GM12878 (cell line): Measurements from ENCODE around the gene VSTM4. TPM values are rescaled to one million over a fixed set of nuclear protein-coding genes. Genes with fewer than 3 reads are reported as not detected.

Experiments used
- ATF2 ChIP-seq: IDR thresholded peaks from 2 replicates; pipeline ENCODE4 v1.6.1; 2012; ENCODE audit warnings: low read length, inconsistent platforms
- E2F8 ChIP-seq: fragments of 450-650 bp; IDR thresholded peaks from 2 replicates; pipeline ENCODE4 v1.6.1; 2018; ENCODE audit warnings: mild to moderate bottlenecking, low read depth, moderate library complexity; ENCODE audit not compliant: partially characterized antibody
- EP300 ChIP-seq, 2 experiments: fragments of 150-350 bp in 1 of 2; IDR thresholded peaks; 2 replicates each; pipeline ENCODE4 v1.6.1; 2011 to 2012; ENCODE audit warnings: low read depth in 2 of 2, low read length in 2 of 2, borderline replicate concordance in 1 of 2, improper control_type of control experiment in 1 of 2, inconsistent platforms in 1 of 2; ENCODE audit not compliant: control insufficient read depth in 1 of 2
- GABPA ChIP-seq: IDR thresholded peaks from 2 replicates; pipeline ENCODE4 v1.6.1; 2014; ENCODE audit warnings: antibody characterized with exemption, low read depth, mild to moderate bottlenecking, inconsistent platforms
- NFIC ChIP-seq: IDR thresholded peaks from 2 replicates; pipeline ENCODE4 v1.6.1; 2012; ENCODE audit warnings: low read depth, mild to moderate bottlenecking, inconsistent platforms, low read length, moderate library complexity
- PKNOX1 ChIP-seq: fragments of 450-650 bp; IDR thresholded peaks from 2 replicates; pipeline ENCODE4 v1.6.1; 2016; ENCODE audit warnings: mild to moderate bottlenecking
- REST ChIP-seq: IDR thresholded peaks from 2 replicates; pipeline ENCODE4 v1.6.1; 2012; ENCODE audit warnings: mild to moderate bottlenecking, low read depth, low read length
- SMAD1 ChIP-seq: fragments of 450-650 bp; IDR thresholded peaks from 2 replicates; pipeline ENCODE4 v1.6.1; 2018; ENCODE audit warnings: mild to moderate bottlenecking, low read depth; ENCODE audit not compliant: partially characterized antibody
- SREBF1 ChIP-seq: IDR thresholded peaks from 2 replicates; pipeline ENCODE4 v1.6.1; 2012; ENCODE audit warnings: mild to moderate bottlenecking, low read length
- SUZ12 ChIP-seq: fragments of 200-600 bp; sonication (generic); IDR thresholded peaks from one replicate; pipeline ENCODE4 v1.6.1; 2018; ENCODE audit warnings: antibody characterized with exemption, mild to moderate bottlenecking; ENCODE audit not compliant: unreplicated experiment
- TCF3 ChIP-seq: IDR thresholded peaks from 2 replicates; pipeline ENCODE4 v1.6.1; 2012; ENCODE audit warnings: low read depth, mild to moderate bottlenecking, low read length, borderline replicate concordance; ENCODE audit not compliant: insufficient read depth
- ZBTB4 ChIP-seq: fragments of 450-650 bp; formaldehyde crosslinking; IDR thresholded peaks from 2 replicates; pipeline ENCODE4 v1.4.0; 2022; ENCODE audit warnings: mild to moderate bottlenecking, moderate library complexity
- polyA plus RNA-seq, 11 experiments: library from polyadenylated mRNA; depleted of rRNA in 4 of 11; unstranded in 6 of 11; stranded (reverse) in 5 of 11; fragments of >200 nt; fragmentation: Nextera tagmentation in 4 of 11; fragmentation: Illumina TruSeq in 1 of 11; extraction: Ambion mirVana in 4 of 11; extraction: Trizol in 1 of 11; gene quantifications; 1 replicate in 1 of 11; 2 replicates in 10 of 11; pipeline versions ENCODE4 v1.2.1 to v1.2.3, GENCODE V29; 2011 to 2016; ENCODE audit warnings: inconsistent platforms in 2 of 11, missing spikeins in 2 of 11, low read depth in 1 of 11
- total RNA-seq, 4 experiments: library from RNA; depleted of rRNA in 3 of 4; stranded (reverse); fragments of >200 nt in 3 of 4; fragmentation: Illumina TruSeq in 1 of 4; extraction: Trizol in 1 of 4; gene quantifications; 2 replicates each; pipeline versions ENCODE4 v1.2.1 to v1.2.3, GENCODE V29; 2013 to 2021

VSTM4 gene
- total and polyA plus RNA-seq, 10 of the 15 experiments (the other 5 are each of a cell fraction or from before 2014, with no cell fraction given): 0.01 to 0.14 (median 0.02) TPM; not detected in 7

GRCh38 chr10:49053053-49053997, 62.0 kb downstream of the VSTM4 start (continued):
- no peak for TF ChIP-seq ZBTB4
- TF ChIP-seq PKNOX1: no peak; the same call in 1 of the 2 replicates
- no peak for TF ChIP-seq GABPA
- peak; percentile 89 for TF ChIP-seq SMAD1
- peak; percentile 78 for TF ChIP-seq NFIC
- TF ChIP-seq REST: no peak
- peak; percentile 56; the same call in 1 of the 2 replicates for TF ChIP-seq SREBF1
- peak; percentile 50 to 66; a peak in 2 of 4 replicates for TF ChIP-seq EP300 (IDR thresholded peaks at IDR 0.05; ENCODE audit: borderline replicate concordance in 1 of 2, control insufficient read depth in 1 of 2, low read depth in 2 of 2, low read length in 2 of 2)
- TF ChIP-seq TCF3: peak; percentile 78; the same call in 1 of the 2 replicates
- peak; percentile 63 for TF ChIP-seq ATF2
- TF ChIP-seq SUZ12: no peak
- no peak for TF ChIP-seq E2F8
